Measurements from ENCODE around the gene PLEKHN1.

DNA sequence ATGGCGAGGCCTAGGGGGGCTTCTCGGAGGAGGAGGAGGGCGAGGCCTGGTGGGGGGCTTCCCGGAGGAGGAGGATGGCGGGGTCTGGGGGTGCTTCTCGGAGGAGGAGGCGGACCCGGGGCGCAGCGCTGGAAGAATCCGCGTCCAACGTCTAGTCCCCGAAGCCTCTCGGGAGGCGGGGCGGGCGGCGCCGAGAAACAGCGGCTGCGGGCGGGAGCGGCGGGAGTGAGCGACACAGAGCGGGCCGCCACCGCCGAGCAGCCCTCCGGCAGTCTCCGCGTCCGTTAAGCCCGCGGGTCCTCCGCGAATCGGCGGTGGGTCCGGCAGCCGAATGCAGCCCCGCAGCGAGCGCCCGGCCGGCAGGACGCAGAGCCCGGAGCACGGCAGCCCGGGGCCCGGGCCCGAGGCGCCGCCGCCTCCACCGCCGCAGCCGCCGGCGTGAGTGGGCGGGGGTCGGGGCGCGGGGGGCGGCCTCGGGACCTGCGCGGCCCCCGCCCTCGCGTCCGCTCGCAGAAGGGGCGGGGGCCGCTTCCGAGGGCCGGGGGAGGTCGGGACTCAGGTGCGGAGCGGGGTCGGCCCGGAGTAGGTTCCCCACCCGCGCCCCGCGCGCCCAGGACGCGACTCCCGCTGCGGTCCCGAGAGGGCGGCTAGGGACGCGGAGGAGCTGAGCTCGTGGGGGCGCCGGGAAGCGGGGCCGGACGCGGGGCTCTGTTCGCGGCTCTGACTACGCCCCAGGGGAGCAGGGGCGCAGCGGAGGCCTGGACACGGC, 5.7 kb upstream of the PLEKHN1 start, which contains the start of gene KLHL17:
- TF ChIP-seq, protein P1, sequence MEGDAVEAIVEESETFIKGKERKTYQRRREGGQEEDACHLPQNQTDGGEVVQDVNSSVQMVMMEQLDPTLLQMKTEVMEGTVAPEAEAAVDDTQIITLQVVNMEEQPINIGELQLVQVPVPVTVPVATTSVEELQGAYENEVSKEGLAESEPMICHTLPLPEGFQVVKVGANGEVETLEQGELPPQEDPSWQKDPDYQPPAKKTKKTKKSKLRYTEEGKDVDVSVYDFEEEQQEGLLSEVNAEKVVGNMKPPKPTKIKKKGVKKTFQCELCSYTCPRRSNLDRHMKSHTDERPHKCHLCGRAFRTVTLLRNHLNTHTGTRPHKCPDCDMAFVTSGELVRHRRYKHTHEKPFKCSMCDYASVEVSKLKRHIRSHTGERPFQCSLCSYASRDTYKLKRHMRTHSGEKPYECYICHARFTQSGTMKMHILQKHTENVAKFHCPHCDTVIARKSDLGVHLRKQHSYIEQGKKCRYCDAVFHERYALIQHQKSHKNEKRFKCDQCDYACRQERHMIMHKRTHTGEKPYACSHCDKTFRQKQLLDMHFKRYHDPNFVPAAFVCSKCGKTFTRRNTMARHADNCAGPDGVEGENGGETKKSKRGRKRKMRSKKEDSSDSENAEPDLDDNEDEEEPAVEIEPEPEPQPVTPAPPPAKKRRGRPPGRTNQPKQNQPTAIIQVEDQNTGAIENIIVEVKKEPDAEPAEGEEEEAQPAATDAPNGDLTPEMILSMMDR (conservative IDR thresholded peaks at IDR 0.05), result no peak
- peak; percentile 6; the same call in 1 of the 2 replicates for TF ChIP-seq ZFX (IDR thresholded peaks at IDR 0.05)

Measured in C4-2B (cell line).